BLaER1 (cell line): ENCODE measurements around the gene LIMS2.
A peak's percentile ranks its signal among the peaks of the same experiment; 100 is the strongest.

Experiments used
- H3K27ac ChIP-seq: shearing (Covaris generic); formaldehyde crosslinking; 2 replicates; pipeline ENCODE4 v1.8.1; 2022
- H3K27me3 ChIP-seq: shearing (Covaris generic); formaldehyde crosslinking; 2 replicates; pipeline ENCODE4 v1.8.1; 2022
- H3K36me3 ChIP-seq: shearing (Covaris generic); formaldehyde crosslinking; 2 replicates; pipeline ENCODE4 v1.8.1; 2022
- H3K4me1 ChIP-seq: shearing (Covaris generic); formaldehyde crosslinking; 2 replicates; pipeline ENCODE4 v1.8.1; 2022
- H3K4me2 ChIP-seq: shearing (Covaris generic); formaldehyde crosslinking; 2 replicates; pipeline ENCODE4 v1.8.1; 2022
- H3K4me3 ChIP-seq: shearing (Covaris generic); formaldehyde crosslinking; 2 replicates; pipeline ENCODE4 v1.8.1; 2022
- H3K9ac ChIP-seq: shearing (Covaris generic); formaldehyde crosslinking; 2 replicates; pipeline ENCODE4 v1.8.1; 2022
- H3K9me3 ChIP-seq: shearing (Covaris generic); formaldehyde crosslinking; 2 replicates; pipeline ENCODE4 v1.8.1; 2022
- H4K20me1 ChIP-seq: shearing (Covaris generic); formaldehyde crosslinking; 2 replicates; pipeline ENCODE4 v1.8.1; 2022
- Cebpa-rat ChIP-seq: shearing (Covaris generic); IDR thresholded peaks from 2 replicates; pipeline ENCODE4 v1.8.1; 2022

Gene LIMS2

DNA sequence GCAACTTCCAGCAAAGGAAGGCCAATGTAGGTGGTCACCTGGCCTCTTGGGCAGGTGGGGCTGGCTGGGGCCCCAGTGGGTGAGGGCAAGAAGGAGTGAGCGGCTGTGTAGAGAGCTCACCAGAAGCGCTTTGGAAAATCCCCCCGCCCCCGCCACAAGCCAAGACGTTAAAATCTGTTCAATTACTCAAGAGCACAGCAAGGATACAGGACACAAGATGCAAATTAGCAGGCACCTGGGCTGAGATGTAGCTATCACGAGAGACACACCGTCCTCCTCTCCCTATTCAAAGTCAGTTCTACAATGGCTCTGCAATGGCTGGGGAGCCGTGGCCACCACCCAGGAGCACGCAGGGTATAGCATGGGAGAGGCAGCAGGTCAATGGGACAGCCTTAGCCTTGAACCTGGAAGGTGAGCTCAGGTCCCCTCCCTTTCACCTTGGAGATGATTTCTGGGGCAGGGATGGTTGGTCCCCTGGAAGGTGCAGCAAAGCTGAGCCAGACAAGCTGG is 67.9 kb downstream of the LIMS2 start:
- H3K4me1 ChIP-seq: peaks cover 70% of the 10 kb centered on the region
- H3K9me3 ChIP-seq: peaks cover 36% of the 10 kb centered on the region
- H3K9ac ChIP-seq: no peak overlapping the region
- peak overlapping the region; percentile 49 for H3K4me2 ChIP-seq
- no peak overlapping the region for H3K27ac ChIP-seq
- H4K20me1 ChIP-seq: no peaks in the 10 kb centered on the region
- H3K27me3 ChIP-seq: no peaks in the 10 kb centered on the region
- H3K36me3 ChIP-seq: no peaks in the 10 kb centered on the region
- no peak for TF ChIP-seq Cebpa-rat
- H3K4me3 ChIP-seq: no peak overlapping the region

DNA sequence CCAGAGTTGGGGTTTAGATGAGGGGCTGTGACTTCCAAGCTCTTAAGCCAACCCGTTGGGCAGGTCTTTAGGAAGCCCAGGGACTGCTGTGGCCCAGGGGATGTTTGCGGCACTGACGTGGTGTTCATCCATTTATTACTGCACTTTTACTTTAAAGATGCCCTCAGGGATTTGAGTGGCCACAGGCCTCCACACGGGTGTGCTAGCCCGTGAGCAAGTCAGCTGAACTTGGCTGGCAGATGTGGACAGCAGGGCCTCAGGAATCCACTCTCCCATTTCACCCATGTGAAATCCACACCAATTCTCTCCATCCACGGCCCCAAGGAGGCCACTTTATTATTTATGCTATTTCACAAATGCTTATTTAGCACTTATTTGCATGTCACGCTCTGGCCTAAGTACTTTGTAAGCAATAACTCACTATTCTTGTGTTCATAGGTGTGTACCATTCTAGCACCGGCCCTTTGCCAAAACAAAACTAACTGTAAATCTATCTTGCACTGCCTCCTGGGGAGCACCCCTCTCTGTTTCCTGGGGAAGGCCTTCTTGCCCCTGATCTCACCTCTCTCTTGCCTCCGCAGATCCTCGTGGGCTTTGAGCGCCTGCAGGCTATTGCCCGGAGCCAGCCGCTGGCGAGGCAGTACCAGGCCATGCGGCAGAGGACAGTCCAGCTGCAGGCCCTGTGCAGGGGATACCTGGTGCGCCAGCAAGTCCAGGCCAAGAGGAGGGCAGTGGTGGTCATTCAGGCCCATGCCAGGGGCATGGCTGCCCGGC is 68.5 kb downstream of the LIMS2 start:
- no peak for TF ChIP-seq Cebpa-rat
- Histone ChIP-seq H3K4me2 (peak overlapping the region; percentile 49), H3K9ac (no peak overlapping the region), H3K36me3 (no peaks in the 10 kb centered on the region), H3K27ac (no peak overlapping the region), H4K20me1 (no peaks in the 10 kb centered on the region), H3K4me1 (peaks cover 70% of the 10 kb centered on the region), H3K4me3 (no peak overlapping the region), H3K9me3 (peaks cover 36% of the 10 kb centered on the region), H3K27me3 (no peaks in the 10 kb centered on the region)

DNA sequence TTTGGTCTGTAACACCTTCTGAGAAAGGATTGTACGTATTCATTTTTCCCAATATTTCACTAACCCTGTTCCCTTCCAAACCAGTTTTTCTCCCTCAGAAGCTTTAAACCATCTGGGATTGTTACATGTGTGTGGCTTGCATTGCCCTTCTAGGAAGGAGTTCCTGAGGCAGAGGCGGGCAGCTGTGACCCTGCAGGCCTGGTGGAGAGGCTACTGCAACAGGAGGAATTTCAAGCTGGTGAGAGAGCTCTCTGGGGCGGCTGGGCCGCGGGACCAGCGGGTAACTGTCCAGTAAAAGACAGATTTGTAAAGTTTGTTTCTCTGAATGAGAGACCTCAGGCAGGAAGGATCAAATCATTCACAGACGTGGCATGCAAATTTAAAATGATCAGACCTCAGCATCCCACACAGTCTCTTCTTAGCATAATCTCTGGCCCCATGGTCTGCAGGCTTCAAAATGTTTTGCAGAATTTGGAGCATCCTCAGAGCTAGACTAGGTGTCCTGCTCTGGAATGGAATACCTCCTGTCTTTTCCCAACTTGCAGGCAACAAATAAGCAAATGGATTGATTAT is 69.6 kb downstream of the LIMS2 start:
- Histone ChIP-seq H3K4me1 (peaks cover 67% of the 10 kb centered on the region), H3K27me3 (no peaks in the 10 kb centered on the region), H3K4me3 (no peak overlapping the region), H4K20me1 (no peaks in the 10 kb centered on the region), H3K36me3 (no peaks in the 10 kb centered on the region), H3K27ac (no peak overlapping the region), H3K4me2 (peak overlapping the region; percentile 49), H3K9ac (no peak overlapping the region), H3K9me3 (peaks cover 33% of the 10 kb centered on the region)
- no peak for TF ChIP-seq Cebpa-rat

DNA sequence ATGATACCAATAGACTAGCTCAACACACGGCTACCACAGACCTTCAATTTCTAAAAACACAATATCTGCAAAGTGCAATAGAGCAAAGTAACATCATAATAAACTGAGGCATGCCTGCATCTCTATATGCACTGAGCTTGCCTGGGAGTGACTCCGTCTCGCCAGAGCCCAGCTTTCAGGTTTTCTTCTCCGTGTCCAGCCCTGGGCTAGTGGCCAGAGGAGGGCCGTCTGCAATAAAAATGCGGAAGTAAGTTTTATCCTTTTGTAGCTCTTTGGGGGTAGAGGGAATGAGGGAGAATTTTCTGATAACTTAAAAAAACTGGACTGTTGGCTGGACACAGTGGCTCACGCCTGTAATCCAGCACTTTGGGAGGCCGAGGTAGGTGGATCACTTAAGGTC is 70.3 kb downstream of the LIMS2 start:
- H3K4me3 ChIP-seq: no peak overlapping the region
- H3K36me3 ChIP-seq: no peaks in the 10 kb centered on the region
- H3K9ac ChIP-seq: no peak overlapping the region
- H3K9me3 ChIP-seq: peaks cover 29% of the 10 kb centered on the region
- peaks cover 59% of the 10 kb centered on the region for H3K4me1 ChIP-seq
- H3K4me2 ChIP-seq: peak overlapping the region; percentile 63; the same call in 1 of the 2 replicates
- no peaks in the 10 kb centered on the region for H3K27me3 ChIP-seq
- TF ChIP-seq Cebpa-rat: no peak
- H4K20me1 ChIP-seq: no peaks in the 10 kb centered on the region
- H3K27ac ChIP-seq: no peak overlapping the region

DNA sequence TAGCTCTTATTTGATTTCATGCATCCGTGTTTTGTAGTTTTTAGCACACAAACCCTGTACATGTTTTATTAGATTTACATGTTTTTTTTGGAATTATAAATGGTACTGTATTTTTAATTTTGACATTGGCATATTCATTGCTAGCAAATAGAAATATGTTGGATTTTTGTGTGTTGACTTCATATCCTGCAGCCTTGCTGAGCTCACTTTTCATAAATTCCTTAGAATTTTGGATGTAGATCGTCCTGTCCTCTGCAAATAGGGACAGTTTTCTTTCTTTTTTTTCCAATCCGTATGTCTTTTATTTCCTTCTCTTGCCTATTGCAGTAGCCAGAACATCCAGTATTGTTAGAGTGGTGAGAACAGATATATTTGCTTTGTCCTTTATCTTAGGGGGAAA is 76.1 kb downstream of the LIMS2 start:
- H3K27ac ChIP-seq: no peak overlapping the region
- H3K4me2 ChIP-seq: no peak overlapping the region
- no peaks in the 10 kb centered on the region for H3K36me3 ChIP-seq
- TF ChIP-seq Cebpa-rat: no peak
- no peak overlapping the region for H3K4me3 ChIP-seq
- H3K27me3 ChIP-seq: no peaks in the 10 kb centered on the region
- no peak overlapping the region for H3K9ac ChIP-seq
- peaks cover 29% of the 10 kb centered on the region for H3K9me3 ChIP-seq
- no peaks in the 10 kb centered on the region for H4K20me1 ChIP-seq
- peaks cover 3% of the 10 kb centered on the region for H3K4me1 ChIP-seq

DNA sequence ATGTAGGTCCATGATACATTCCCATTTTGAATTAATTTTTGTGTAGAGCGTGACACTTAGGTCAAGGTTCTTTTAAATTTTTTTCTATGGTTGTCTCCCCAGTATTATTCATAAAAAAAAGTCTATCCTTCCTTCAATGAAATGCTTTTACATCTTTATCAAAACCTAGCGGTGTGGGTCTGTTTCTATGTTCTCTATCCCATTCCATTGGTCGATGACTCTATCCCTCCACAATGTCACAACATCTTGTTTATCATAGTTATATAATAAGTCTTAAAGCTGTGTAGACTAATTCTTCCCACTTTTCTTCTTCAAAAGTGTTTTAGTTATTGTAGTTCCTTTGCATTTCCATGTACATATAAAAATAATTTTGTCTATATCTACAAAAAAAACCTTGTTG is 76.6 kb downstream of the LIMS2 start:
- Histone ChIP-seq H3K9me3 (peaks cover 27% of the 10 kb centered on the region), H3K4me2 (no peak overlapping the region)

DNA sequence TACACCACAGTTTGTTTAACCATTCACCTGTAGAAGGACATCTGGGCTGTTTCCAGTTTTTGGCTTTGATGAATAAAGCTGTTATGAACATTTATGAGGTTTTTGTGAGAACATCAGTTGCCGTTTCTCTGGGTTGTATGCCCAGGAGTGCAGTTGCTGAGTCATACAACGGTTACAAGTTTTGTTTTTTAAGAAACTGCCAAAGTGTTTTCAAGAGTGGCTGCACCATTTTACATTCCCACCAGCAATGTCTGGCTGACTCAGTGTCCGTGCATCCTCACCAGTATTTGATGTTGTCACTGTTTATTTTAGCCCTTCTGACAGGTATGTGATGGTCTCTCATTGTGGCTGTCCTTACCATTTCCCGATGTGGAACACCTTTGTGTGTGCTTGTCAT is 77.3 kb downstream of the LIMS2 start:
- no peak for TF ChIP-seq Cebpa-rat
- Histone ChIP-seq H3K9ac (no peak overlapping the region), H3K9me3 (peaks cover 19% of the 10 kb centered on the region), H3K4me3 (no peak overlapping the region), H4K20me1 (no peaks in the 10 kb centered on the region), H3K4me2 (no peak overlapping the region), H3K27me3 (no peaks in the 10 kb centered on the region), H3K27ac (no peak overlapping the region), H3K4me1 (no peaks in the 10 kb centered on the region), H3K36me3 (no peaks in the 10 kb centered on the region)

More for the DNA sequence above, 76.6 kb downstream of the LIMS2 start:
- H3K4me1 ChIP-seq: no peaks in the 10 kb centered on the region
- H3K27me3 ChIP-seq: no peaks in the 10 kb centered on the region
- no peak overlapping the region for H3K27ac ChIP-seq
- H3K36me3 ChIP-seq: no peaks in the 10 kb centered on the region
- no peak for TF ChIP-seq Cebpa-rat
- H3K4me3 ChIP-seq: no peak overlapping the region
- no peaks in the 10 kb centered on the region for H4K20me1 ChIP-seq
- no peak overlapping the region for H3K9ac ChIP-seq

DNA sequence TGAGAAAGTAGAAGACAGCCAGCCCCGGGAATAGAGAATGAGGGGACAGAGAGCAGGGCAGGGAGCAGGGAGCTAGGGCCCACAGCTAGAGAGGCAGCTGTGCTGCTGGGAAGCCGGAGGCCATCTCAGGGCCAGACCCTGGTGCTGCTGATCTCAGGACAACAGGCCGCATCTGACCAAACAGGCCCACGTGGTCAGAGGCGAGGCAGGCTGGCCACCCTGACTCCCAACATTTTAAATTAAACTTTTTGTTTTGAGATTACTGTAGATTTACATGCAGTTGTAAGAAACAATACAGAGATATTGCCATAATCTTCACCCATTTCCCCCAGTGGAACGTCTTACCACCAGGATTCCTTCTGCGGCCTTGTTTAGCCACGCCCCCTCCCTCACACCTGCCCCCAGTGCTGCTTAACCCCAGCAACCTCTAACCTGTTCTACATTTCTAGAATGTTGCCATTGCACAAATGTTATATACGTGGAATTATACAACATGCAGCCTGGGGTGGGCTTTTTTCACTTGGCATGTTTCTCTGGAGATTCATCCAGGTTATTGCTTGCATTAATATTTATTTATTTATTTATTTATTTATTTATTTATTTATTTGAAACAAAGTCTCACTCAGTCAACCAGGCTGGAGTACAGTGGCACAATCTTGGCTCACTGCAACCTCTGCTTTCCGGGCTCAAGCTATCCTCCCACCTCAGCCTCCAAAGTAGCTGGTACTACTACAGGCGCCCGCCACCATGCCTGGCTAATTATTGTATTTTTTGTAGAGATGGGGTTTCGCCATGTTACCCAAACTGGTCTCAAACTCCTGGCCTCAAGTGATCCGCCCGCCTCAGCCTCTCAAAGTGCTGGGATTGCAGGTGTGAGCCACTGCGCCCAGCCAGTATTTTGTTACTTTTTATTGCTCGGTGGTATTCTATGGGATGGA is 78.0 kb downstream of the LIMS2 start:
- H3K27ac ChIP-seq: no peak overlapping the region
- no peak overlapping the region for H3K4me2 ChIP-seq
- no peaks in the 10 kb centered on the region for H3K27me3 ChIP-seq
- H3K36me3 ChIP-seq: no peaks in the 10 kb centered on the region
- TF ChIP-seq Cebpa-rat: no peak
- no peaks in the 10 kb centered on the region for H4K20me1 ChIP-seq
- no peak overlapping the region for H3K4me3 ChIP-seq
- H3K9me3 ChIP-seq: peaks cover 13% of the 10 kb centered on the region
- H3K9ac ChIP-seq: no peak overlapping the region
- no peaks in the 10 kb centered on the region for H3K4me1 ChIP-seq

DNA sequence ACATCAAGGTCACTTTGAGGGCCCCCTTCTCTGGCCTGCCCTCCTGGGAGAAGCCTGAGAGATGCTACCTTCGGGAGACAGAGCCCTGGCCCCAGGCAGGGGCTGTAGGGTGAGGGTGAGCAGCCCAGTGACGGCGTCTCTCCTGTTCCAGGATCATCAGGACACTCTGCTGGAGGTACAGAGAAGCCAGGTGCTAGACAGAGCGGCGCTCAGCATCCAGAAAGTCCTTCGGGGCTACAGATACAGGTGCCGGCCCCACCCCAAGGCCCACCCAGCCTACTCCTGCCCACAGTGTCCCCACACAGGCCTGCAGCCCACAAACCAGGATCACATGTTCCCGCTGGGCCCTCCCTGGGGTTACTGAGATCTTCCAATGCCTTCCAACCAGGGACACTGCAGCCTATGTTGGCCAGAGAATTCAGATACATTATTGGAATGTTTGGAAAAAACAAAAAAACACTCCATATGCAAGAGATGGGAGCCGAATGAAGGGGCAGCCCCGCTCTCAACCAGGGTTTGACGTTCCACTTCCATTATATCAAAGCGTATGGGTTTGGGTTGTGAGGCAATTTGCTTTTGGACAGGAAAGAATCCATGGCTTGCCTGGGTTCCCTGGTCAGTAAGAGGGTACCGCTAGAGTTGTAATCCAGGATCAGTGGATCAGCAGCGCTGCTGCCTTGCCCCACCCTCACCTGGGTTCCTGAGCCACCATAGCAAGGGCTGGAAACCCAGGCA is 78.9 kb downstream of the LIMS2 start:
- H3K4me3 ChIP-seq: no peak overlapping the region
- no peaks in the 10 kb centered on the region for H3K27me3 ChIP-seq
- no peaks in the 10 kb centered on the region for H4K20me1 ChIP-seq
- H3K27ac ChIP-seq: no peak overlapping the region
- peaks cover 4% of the 10 kb centered on the region; the same call in 1 of the 2 replicates for H3K9me3 ChIP-seq
- no peak for TF ChIP-seq Cebpa-rat
- peaks cover 7% of the 10 kb centered on the region for H3K4me1 ChIP-seq
- no peak overlapping the region for H3K4me2 ChIP-seq
- H3K36me3 ChIP-seq: no peaks in the 10 kb centered on the region
- H3K9ac ChIP-seq: no peak overlapping the region
